Adrenal gland (tissue), 12 donors: ENCODE measurements around the gene HSPB1. TPM values are rescaled to one million over a fixed set of nuclear protein-coding genes. Genes with fewer than 3 reads are reported as not detected.

Source experiments
- DNase-seq, 7 donors: peaks; one replicate each; pipeline ENCODE4 v3.0.0-alpha.2; 2019 to 2020
- H3K27ac ChIP-seq, 5 donors: fragments of 200-600 bp; sonication (generic) in 4 of 5; 1 replicate in 3 of 5; 2 replicates in 2 of 5; pipeline versions ENCODE4 v1.5.1 to v1.8.0; 2016 to 2020; ENCODE audit warnings: mild to moderate bottlenecking in 1 of 5
- H3K27me3 ChIP-seq: fragments of 200-600 bp; 2 replicates; pipeline ENCODE4 v1.8.0; 2021
- H3K36me3 ChIP-seq, 2 donors: fragments of 200-600 bp; replicated peaks in 1 of 2; 1 replicate in 1 of 2; 2 replicates in 1 of 2; pipeline versions ENCODE4 v1.5.1 to v1.8.0; 2018 to 2022
- H3K4me1 ChIP-seq, 2 donors: fragments of 200-600 bp; replicated peaks in 1 of 2; 1 replicate in 1 of 2; 2 replicates in 1 of 2; pipeline versions ENCODE4 v1.5.1 to v1.8.0; 2018 to 2021
- H3K4me3 ChIP-seq, 4 donors: fragments of 200-600 bp; sonication (generic) in 3 of 4; one replicate each; pipeline ENCODE4 v1.5.1; 2016 to 2018
- H3K9me3 ChIP-seq, 3 donors: fragments of 200-600 bp; sonication (generic) in 1 of 3; replicated peaks in 1 of 3; 1 replicate in 2 of 3; 2 replicates in 1 of 3; pipeline versions ENCODE4 v1.5.1 to v1.8.0; 2016 to 2021
- CTCF ChIP-seq, 6 experiments: fragments of 450-650 bp in 4 of 6; fragments of 200-600 bp in 2 of 6; sonication (generic) in 1 of 6; IDR thresholded peaks; 1 replicate in 5 of 6; 2 replicates in 1 of 6; pipeline versions ENCODE4 v1.5.1 to v1.8.0; 2016 to 2021; ENCODE audit warnings: antibody characterized with exemption in 6 of 6, mild to moderate bottlenecking in 2 of 6, moderate library complexity in 1 of 6
- POLR2A ChIP-seq, 2 donors: fragments of 450-650 bp; IDR thresholded peaks; one replicate each; pipeline ENCODE4 v1.6.1; 2017; ENCODE audit warnings: antibody characterized with exemption in 2 of 2, mild to moderate bottlenecking in 2 of 2, moderate library complexity in 1 of 2
- WGBS, 4 donors: extraction: QIAGEN DNeasy Blood & Tissue Kit in 2 of 4; methylation state at CpG; one replicate each; pipeline versions ENCODE4 v1.1.5 to v1.1.7; 2013 to 2017; 5-methylcytosine and 5-hydroxymethylcytosine counted together
- intact Hi-C, 2 donors: fragments of 100-400 bp; cut with DNase I; formaldehyde crosslinking; loops; one replicate each; pipeline versions ENCODE4 v1.14.1 to v1.15.0; 2022 to 2023
- polyA plus RNA-seq, 3 donors: library from polyadenylated mRNA; stranded (reverse); fragments of 200-250 nt in 2 of 3; fragments of 350-450 nt in 1 of 3; fragmentation: Illumina TruSeq in 1 of 3; extraction: RNeasy Lipid Tissue Mini Kit (QIAGEN cat#74804) in 1 of 3; gene quantifications; one replicate each; pipeline ENCODE4 v1.2.3, GENCODE V29; 2013 to 2014
- total RNA-seq, 9 donors: library from RNA; depleted of rRNA in 4 of 9; stranded (reverse); fragments of >200 nt in 4 of 9; fragments of 120-200 nt in 1 of 9; fragmentation: NEBNext Ultra II Directional in 1 of 9; extraction: Animal tissue kit (Norgen Biotek cat#: 25700) in 1 of 9; gene quantifications; one replicate each; pipeline versions ENCODE4 v1.1.0 to v1.2.4, GENCODE V29; 2013 to 2023
- donor health status: healthy with polysubstance abuse.
- donor health status: Bipolar disorder and iron deficiency.
- donor health status: DM: yes; HTN: yes; CAD: no.
- donor health status: DM: no; HTN: no; CAD: no.
- donor health status: DM: no; HTN: no; CAD: no.
- donor health status: DM: yes; HTN: yes; CAD: no.

HSPB1 gene
- total and polyA plus RNA-seq, 12 donors = 69.5 to 2,276 (median 768) TPM

- intact Hi-C loops = loop anchor here (5.0 kb wide), 1 partner anchor 82 kb away; no protein-coding TSS in a partner anchor
- TF ChIP-seq CTCF (IDR thresholded peaks at IDR 0.05) (no peak), POLR2A (IDR thresholded peaks at IDR 0.05) (no peak)
- DNase-seq = no peak
- H3K27me3 ChIP-seq = peaks cover 4% of the 10 kb centered on the region
- no peaks in the 10 kb centered on the region for H3K9me3 ChIP-seq
- no peak overlapping the region for H3K27ac ChIP-seq
- H3K4me3 ChIP-seq = peak overlapping the region in 1 of 4 donors; percentile 50
- H3K36me3 ChIP-seq = no peaks in the 10 kb centered on the region
- no peaks in the 10 kb centered on the region for H3K4me1 ChIP-seq
- 21 to 39% (median 29%) methylated on average over 17 to 50 of the region's 50 CpGs for WGBS, 4 donors
These were observed 43.1 kb upstream of the HSPB1 start for GRCh38 chr7:76259124-76260093.

- no peaks in the 10 kb centered on the region for H3K4me1 ChIP-seq
- peak in 3 of 7 donors; percentile 29 to 46 (median 31) for DNase-seq
- H3K36me3 ChIP-seq = no peaks in the 10 kb centered on the region
- peak overlapping the region in 1 of 4 donors; percentile 50 for H3K4me3 ChIP-seq
- WGBS, 4 donors = 5 to 11% (median 8%) methylated on average over 13 to 28 of the region's 28 CpGs; no CpG with 5 or more reads in 1 of the 4 donors
- TF ChIP-seq POLR2A (IDR thresholded peaks at IDR 0.05) (no peak), CTCF (IDR thresholded peaks at IDR 0.05) (no peak)
- no peak overlapping the region for H3K27ac ChIP-seq
- no peaks in the 10 kb centered on the region for H3K9me3 ChIP-seq
- intact Hi-C loops = loop anchor here (5.0 kb wide), 1 partner anchor 83 kb away; no protein-coding TSS in a partner anchor
- peaks cover 4% of the 10 kb centered on the region for H3K27me3 ChIP-seq
These were observed 42.2 kb upstream of the HSPB1 start for GRCh38 chr7:76260171-76260703.

GRCh38 chr7:76261329-76261728, 41.1 kb upstream of the HSPB1 start:
- no peaks in the 10 kb centered on the region for H3K36me3 ChIP-seq
- H3K4me3 ChIP-seq = no peak overlapping the region
- intact Hi-C loops = loop anchor here (5.0 kb wide), 1 partner anchor 84 kb away; no protein-coding TSS in a partner anchor
- no peak for DNase-seq
- no peaks in the 10 kb centered on the region for H3K4me1 ChIP-seq
- no peak overlapping the region for H3K27ac ChIP-seq
- H3K27me3 ChIP-seq = peaks cover 4% of the 10 kb centered on the region
- 90 to 92% (median 91%) methylated on average over 8 to 11 of the region's 11 CpGs for WGBS, 4 donors
- no peaks in the 10 kb centered on the region for H3K9me3 ChIP-seq
- TF ChIP-seq CTCF (IDR thresholded peaks at IDR 0.05) (no peak), POLR2A (IDR thresholded peaks at IDR 0.05) (no peak)

GRCh38 chr7:76261931-76262330, 40.5 kb upstream of the HSPB1 start:
- Histone ChIP-seq H3K27ac (no peak overlapping the region), H3K4me1 (peaks cover 2 to 3% of the 10 kb centered on the region in 2 donors), H3K9me3 (no peaks in the 10 kb centered on the region), H3K36me3 (no peaks in the 10 kb centered on the region), H3K4me3 (no peak overlapping the region), H3K27me3 (peaks cover 8% of the 10 kb centered on the region)
- WGBS, 4 donors = 66 to 88% (median 81%) methylated on average over 4 of the region's 4 CpGs
- TF ChIP-seq CTCF (IDR thresholded peaks at IDR 0.05) (no peak), POLR2A (IDR thresholded peaks at IDR 0.05) (no peak)
- intact Hi-C loops = loop anchor here (5.0 kb wide), 1 partner anchor 85 kb away; no protein-coding TSS in a partner anchor
- no peak for DNase-seq
